H1 (cell line): Measurements from ENCODE around the gene NUDT3. TPM values are rescaled to one million over a fixed set of nuclear protein-coding genes. Genes with fewer than 3 reads are reported as not detected.

Experiments used
- CTCF ChIA-PET: fragments of 300-600 bp; sonication (Branson Sonifier 250); formaldehyde crosslinking; loops from one replicate; lab custom pipeline; 2021; ENCODE audit not compliant: partially characterized antibody; lab: Charles Lee
- POLR2A ChIA-PET: fragments of 300-600 bp; sonication (Branson Sonifier 250); formaldehyde crosslinking; loops from one replicate; lab custom pipeline; 2021; ENCODE audit warnings: inconsistent platforms; ENCODE audit not compliant: partially characterized antibody; lab: Charles Lee
- DNase-seq, 2 experiments: peaks; one replicate each; pipeline versions ENCODE4 v3.0.0 to v3.0.0-alpha.2; 2010 to 2022; ENCODE audit warnings: low spot score in 2 of 2, low read depth in 1 of 2, mixed read lengths in 1 of 2
- FAIRE-seq: peaks from 2 replicates; lab custom pipeline; 2011; peaks lifted over from hg19 to GRCh38; lab: Jason Lieb, UNC
- H2AFZ ChIP-seq: 2 replicates; pipeline ENCODE4 v1.8.1; 2012; ENCODE audit warnings: low read length, inconsistent platforms
- H2AK5ac ChIP-seq: 2 replicates; pipeline ENCODE4 v1.6.1; 2013; ENCODE audit warnings: low read depth, low read length
- H2BK120ac ChIP-seq: replicated peaks from 2 replicates; pipeline ENCODE3; 2013; ENCODE audit warnings: low read depth, low read length, inconsistent platforms
- H2BK12ac ChIP-seq: 2 replicates; pipeline ENCODE4 v1.6.1; 2013; ENCODE audit warnings: low read depth, low read length
- H2BK15ac ChIP-seq: 2 replicates; pipeline ENCODE4 v1.6.1; 2013; ENCODE audit warnings: low read length
- H2BK20ac ChIP-seq: 2 replicates; pipeline ENCODE4 v1.6.1; 2013; ENCODE audit warnings: low read length
- H2BK5ac ChIP-seq: 2 replicates; pipeline ENCODE4 v1.6.1; 2013; ENCODE audit warnings: low read depth, low read length
- H3K14ac ChIP-seq: 2 replicates; pipeline ENCODE4 v1.6.1; 2013; ENCODE audit warnings: inconsistent platforms; ENCODE audit not compliant: insufficient read length
- H3K18ac ChIP-seq: 2 replicates; pipeline ENCODE4 v1.6.1; 2013; ENCODE audit warnings: low read length; ENCODE audit errors: extremely low read depth
- H3K23ac ChIP-seq: 2 replicates; pipeline ENCODE4 v1.6.1; 2013; ENCODE audit warnings: inconsistent platforms; ENCODE audit not compliant: insufficient read length
- H3K23me2 ChIP-seq: 2 replicates; pipeline ENCODE4 v1.6.1; 2013; ENCODE audit warnings: low read depth, low read length
- H3K27ac ChIP-seq: 2 replicates; pipeline ENCODE4 v1.6.1; 2011; ENCODE audit warnings: low read depth, low read length, inconsistent platforms
- H3K27me3 ChIP-seq, 4 experiments: replicated peaks in 1 of 4; 1 replicate in 1 of 4; 2 replicates in 3 of 4; pipeline versions ENCODE4 v1.6.1 to v1.8.1; 2011 to 2013; ENCODE audit warnings: low read length in 3 of 4, mild to moderate bottlenecking in 3 of 4, inconsistent platforms in 2 of 4, mixed read lengths in 2 of 4, moderate library complexity in 1 of 4; ENCODE audit not compliant: control insufficient read depth in 3 of 4, insufficient read depth in 3 of 4; ENCODE audit errors: extremely low read depth in 1 of 4
- H3K36me3 ChIP-seq, 4 experiments: 2 replicates each; pipeline versions ENCODE4 v1.6.1 to v1.8.1; 2011 to 2013; ENCODE audit warnings: mild to moderate bottlenecking in 4 of 4, low read length in 3 of 4, moderate library complexity in 2 of 4, control low read depth in 1 of 4, inconsistent platforms in 1 of 4; ENCODE audit not compliant: insufficient read depth in 4 of 4, control insufficient read depth in 2 of 4
- H3K4ac ChIP-seq: replicated peaks from 2 replicates; pipeline ENCODE3; 2013; ENCODE audit warnings: low read length, low read depth, mixed read lengths, inconsistent platforms; ENCODE audit not compliant: insufficient read length
- H3K4me1 ChIP-seq, 4 experiments: replicated peaks in 1 of 4; 1 replicate in 1 of 4; 2 replicates in 3 of 4; pipeline versions ENCODE4 v1.6.1 to v1.8.1; 2011 to 2013; ENCODE audit warnings: low read length in 3 of 4, inconsistent platforms in 2 of 4, mixed read lengths in 1 of 4; ENCODE audit not compliant: insufficient read depth in 4 of 4, control insufficient read depth in 3 of 4
- H3K4me2 ChIP-seq, 2 experiments: 2 replicates each; pipeline versions ENCODE4 v1.6.1 to v1.8.1; 2011 to 2013; ENCODE audit warnings: low read depth in 2 of 2, low read length in 2 of 2, control low read depth in 1 of 2, inconsistent platforms in 1 of 2, mild to moderate bottlenecking in 1 of 2; ENCODE audit not compliant: insufficient read depth in 1 of 2
- H3K4me3 ChIP-seq, 4 experiments: fragments of 200-600, 300-600 bp in 1 of 4; sonication (generic), shearing (Covaris generic), sonication (Bioruptor Twin) in 1 of 4; 2 replicates each; pipeline versions ENCODE4 v1.5.1 to v1.8.1; 2011 to 2016; ENCODE audit warnings: low read length in 4 of 4, low read depth in 3 of 4, control low read depth in 2 of 4, inconsistent platforms in 2 of 4, mild to moderate bottlenecking in 2 of 4, mixed read lengths in 1 of 4, moderate library complexity in 1 of 4; ENCODE audit not compliant: insufficient read depth in 2 of 4; ENCODE audit errors: extremely low read depth in 1 of 4
- H3K56ac ChIP-seq: replicated peaks from 2 replicates; pipeline ENCODE3; 2013; ENCODE audit warnings: low read depth, mild to moderate bottlenecking, mixed read lengths, low read length, inconsistent platforms; ENCODE audit not compliant: insufficient read length
- H3K79me1 ChIP-seq: 2 replicates; pipeline ENCODE4 v1.6.1; 2013; ENCODE audit warnings: low read depth, low read length, control low read depth
- H3K79me2 ChIP-seq, 2 experiments: 2 replicates each; pipeline versions ENCODE4 v1.6.1 to v1.8.1; 2012 to 2013; ENCODE audit warnings: low read length in 2 of 2, mild to moderate bottlenecking in 2 of 2, inconsistent platforms in 1 of 2; ENCODE audit not compliant: insufficient read depth in 2 of 2, control insufficient read depth in 1 of 2
- H3K9ac ChIP-seq, 4 experiments: replicated peaks in 1 of 4; 1 replicate in 1 of 4; 2 replicates in 3 of 4; pipeline versions ENCODE4 v1.6.1 to v1.8.1; 2011 to 2013; ENCODE audit warnings: low read depth in 3 of 4, low read length in 3 of 4, control low read depth in 2 of 4, mild to moderate bottlenecking in 2 of 4, moderate library complexity in 2 of 4, inconsistent platforms in 1 of 4; ENCODE audit errors: extremely low read depth in 1 of 4
- H3K9me3 ChIP-seq, 2 experiments: 2 replicates each; pipeline versions ENCODE4 v1.6.1 to v1.8.1; 2012 to 2013; ENCODE audit warnings: mild to moderate bottlenecking in 2 of 2, moderate library complexity in 2 of 2, control low read depth in 1 of 2, inconsistent platforms in 1 of 2, low read depth in 1 of 2, low read length in 1 of 2, mixed read lengths in 1 of 2; ENCODE audit not compliant: insufficient read depth in 2 of 2
- H4K20me1 ChIP-seq, 2 experiments: replicated peaks in 1 of 2; 2 replicates each; pipeline versions ENCODE3 to v1.8.1; 2011 to 2013; ENCODE audit warnings: inconsistent platforms in 2 of 2, low read length in 2 of 2, mild to moderate bottlenecking in 1 of 2; ENCODE audit not compliant: insufficient read depth in 2 of 2, control insufficient read depth in 1 of 2
- H4K5ac ChIP-seq: 2 replicates; pipeline ENCODE4 v1.6.1; 2013; ENCODE audit warnings: low read length, low read depth, mixed read lengths, inconsistent platforms; ENCODE audit not compliant: insufficient read length
- H4K8ac ChIP-seq: 2 replicates; pipeline ENCODE4 v1.8.0; 2013; ENCODE audit warnings: mild to moderate bottlenecking, moderate library complexity, low read length, inconsistent platforms; ENCODE audit not compliant: insufficient read depth; ENCODE audit errors: extremely low read depth
- H4K91ac ChIP-seq: replicated peaks from 2 replicates; pipeline ENCODE3; 2013; ENCODE audit warnings: low read length, mixed read lengths, inconsistent platforms; ENCODE audit not compliant: insufficient read length
- ASH2L ChIP-seq: fragments of 200-600, 300-600 bp; sonication (generic); IDR thresholded peaks from one replicate; pipeline ENCODE4 v1.7.1; 2017; ENCODE audit warnings: low read length
- CBX8 ChIP-seq: fragments of 300-800, 300-1000 bp; sonication (generic); IDR thresholded peaks from 2 replicates; pipeline ENCODE4 v1.7.1; 2016; ENCODE audit warnings: low read depth, low read length, borderline replicate concordance
- EGR1 ChIP-seq: IDR thresholded peaks from 2 replicates; pipeline ENCODE4 v1.6.1; 2011; ENCODE audit warnings: low read depth, low read length, borderline replicate concordance
- FOSL1 ChIP-seq: IDR thresholded peaks from 2 replicates; pipeline ENCODE4 v1.6.1; 2011; ENCODE audit warnings: mild to moderate bottlenecking, low read depth, low read length, moderate library complexity; ENCODE audit not compliant: insufficient read depth
- SP2 ChIP-seq: IDR thresholded peaks from 2 replicates; pipeline ENCODE4 v1.6.1; 2012; ENCODE audit warnings: mild to moderate bottlenecking, low read length, inconsistent platforms
- SUZ12 ChIP-seq: fragments of 200-600 bp; sonication (generic); IDR thresholded peaks from 2 replicates; pipeline ENCODE4 v1.6.1; 2012; ENCODE audit warnings: mild to moderate bottlenecking, inconsistent platforms, low read length, moderate library complexity, mixed read lengths
- WGBS, 2 experiments: shearing (Covaris generic) in 1 of 2; methylation state at CpG; one replicate each; pipeline versions ENCODE4 v1.1.6 to v1.1.7; 2013 to 2015; ENCODE audit warnings: low lambda C conversion rate in 2 of 2, mixed read lengths in 2 of 2, inconsistent platforms in 1 of 2, low coverage in 1 of 2, missing lambda C conversion rate in 1 of 2; ENCODE audit not compliant: insufficient replicate concordance in 2 of 2, insufficient coverage in 1 of 2, insufficient read length in 1 of 2; ENCODE audit errors: extremely low coverage in 1 of 2, missing lambda C conversion rate in 1 of 2; 5-methylcytosine and 5-hydroxymethylcytosine counted together
- polyA plus RNA-seq, 7 experiments: library from polyadenylated mRNA; depleted of rRNA in 3 of 7; stranded (reverse) in 5 of 7; unstranded in 2 of 7; fragments of >200 nt in 5 of 7; fragments of 200-250 nt in 2 of 7; gene quantifications; 1 replicate in 5 of 7; 2 replicates in 1 of 7; 4 replicates in 1 of 7; pipeline versions ENCODE4 v1.2.1 to v1.2.3, GENCODE V29; 2011 to 2013; ENCODE audit warnings: missing spikeins in 2 of 7, mixed read lengths in 2 of 7
- total RNA-seq: library from RNA; stranded (reverse); fragmentation: NEBNext Ultra II Directional; extraction: Animal tissue kit (Norgen Biotek cat#: 25700); gene quantifications from 2 replicates; pipeline ENCODE4 v1.2.1, GENCODE V29; 2021
- TF ChIP-seq, protein P1 (sequence below), 3 experiments: IDR thresholded peaks; 1 replicate in 2 of 3; 2 replicates in 1 of 3; pipeline versions ENCODE4 v1.5.1 to v1.6.1; 2011; ENCODE audit warnings: low read length in 3 of 3, mild to moderate bottlenecking in 3 of 3, inconsistent platforms in 2 of 3, low read depth in 1 of 3, moderate library complexity in 1 of 3; ENCODE audit not compliant: insufficient read depth in 1 of 3; ENCODE audit errors: control extremely low read depth in 1 of 3

NUDT3 gene
- total and polyA plus RNA-seq, 2 of the 8 experiments (the other 6 are each of a cell fraction or from before 2014, with no cell fraction given): 14.1 to 36.9 TPM

DNA sequence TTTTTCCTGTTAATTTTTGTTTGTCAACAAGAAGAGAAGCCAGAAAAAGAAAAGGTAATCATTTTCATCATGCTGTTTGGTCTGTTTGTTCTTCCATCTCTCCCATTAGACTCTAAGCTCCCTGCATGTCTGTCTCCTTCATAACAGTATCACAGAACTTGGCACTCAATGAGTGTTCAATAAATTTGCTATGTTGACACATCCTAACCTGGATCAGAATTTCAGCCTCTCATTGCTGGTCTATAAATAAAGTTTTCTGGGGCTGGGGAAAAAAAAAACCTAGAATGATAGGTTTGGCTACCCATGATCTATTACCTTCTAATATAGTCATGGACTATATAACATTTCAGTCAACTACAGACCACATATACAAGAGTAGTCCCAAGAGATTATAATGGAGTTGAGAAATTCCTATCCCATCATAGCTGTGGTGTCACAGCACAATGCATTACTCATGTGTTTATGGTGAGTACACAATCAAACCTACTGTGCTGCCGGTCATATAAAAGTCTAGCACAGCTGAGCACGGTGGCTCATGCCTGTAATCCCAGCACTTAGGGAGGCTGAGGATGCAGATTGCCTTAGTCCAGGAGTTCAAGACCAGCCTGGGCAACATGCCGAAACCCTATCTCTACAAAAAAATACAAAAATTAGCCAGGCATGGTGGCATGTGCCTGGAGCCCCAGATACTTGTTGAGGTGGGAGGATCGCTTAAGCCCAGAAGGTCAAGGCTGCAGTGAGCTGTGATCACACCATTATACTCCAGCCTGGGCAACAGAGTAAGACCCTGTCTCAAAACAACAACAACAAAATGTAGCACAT is 5.9 kb downstream of the NUDT3 start:
- Histone ChIP-seq H4K5ac (no peak overlapping the region), H3K36me3 (no peaks in the 10 kb centered on the region), H3K14ac (no peak overlapping the region), H3K79me2 (peaks cover 12 to 97% of the 10 kb centered on the region in 2 experiments), H3K23me2 (peaks cover 3% of the 10 kb centered on the region; the same call in 1 of the 2 replicates), H2BK5ac (no peak overlapping the region), H3K4me3 (no peak overlapping the region), H3K18ac (no peak overlapping the region), H2AFZ (no peak overlapping the region), H3K79me1 (peaks cover 3% of the 10 kb centered on the region; the same call in 1 of the 2 replicates), H4K8ac (no peak overlapping the region), H2BK20ac (no peak overlapping the region), H4K91ac (no peak overlapping the region), H2BK12ac (no peak overlapping the region), H4K20me1 (peaks cover 0 to 7% of the 10 kb centered on the region in 2 experiments), H2BK120ac (no peak overlapping the region), H3K4me2 (no peak overlapping the region), H3K4ac (no peak overlapping the region), H2AK5ac (no peak overlapping the region), H3K4me1 (peaks cover 0 to 18% (median 8%) of the 10 kb centered on the region in 4 experiments; a peak in 4 of 7 replicates), H3K56ac (no peak overlapping the region), H3K27me3 (no peaks in the 10 kb centered on the region), H3K9ac (no peak overlapping the region), H3K23ac (no peak overlapping the region), H3K9me3 (no peaks in the 10 kb centered on the region), H3K27ac (no peak overlapping the region), H2BK15ac (no peak overlapping the region)
- CTCF ChIA-PET: interaction anchor here (0.6 to 1.1 kb wide), 6 partner anchors 24 to 136 kb away, joined by 3 to 4 read pairs (median 3); partner anchors contain the start of gene RPS10
- no peak for DNase-seq
- POLR2A ChIA-PET: interaction anchor here (0.9 to 1.8 kb wide), 5 partner anchors 20 to 145 kb away, joined by 3 to 4 read pairs (median 3); partner anchors contain the start of gene RPS10
- FAIRE-seq: no peak
- 91% methylated on average over 4 of the region's 4 CpGs; no CpG with 5 or more reads in 1 of the 2 experiments for WGBS, 2 experiments
- TF ChIP-seq SP2: no peak
- TF ChIP-seq ASH2L: no peak
- TF ChIP-seq SUZ12: no peak
- TF ChIP-seq CBX8: no peak
- TF ChIP-seq, protein P1, sequence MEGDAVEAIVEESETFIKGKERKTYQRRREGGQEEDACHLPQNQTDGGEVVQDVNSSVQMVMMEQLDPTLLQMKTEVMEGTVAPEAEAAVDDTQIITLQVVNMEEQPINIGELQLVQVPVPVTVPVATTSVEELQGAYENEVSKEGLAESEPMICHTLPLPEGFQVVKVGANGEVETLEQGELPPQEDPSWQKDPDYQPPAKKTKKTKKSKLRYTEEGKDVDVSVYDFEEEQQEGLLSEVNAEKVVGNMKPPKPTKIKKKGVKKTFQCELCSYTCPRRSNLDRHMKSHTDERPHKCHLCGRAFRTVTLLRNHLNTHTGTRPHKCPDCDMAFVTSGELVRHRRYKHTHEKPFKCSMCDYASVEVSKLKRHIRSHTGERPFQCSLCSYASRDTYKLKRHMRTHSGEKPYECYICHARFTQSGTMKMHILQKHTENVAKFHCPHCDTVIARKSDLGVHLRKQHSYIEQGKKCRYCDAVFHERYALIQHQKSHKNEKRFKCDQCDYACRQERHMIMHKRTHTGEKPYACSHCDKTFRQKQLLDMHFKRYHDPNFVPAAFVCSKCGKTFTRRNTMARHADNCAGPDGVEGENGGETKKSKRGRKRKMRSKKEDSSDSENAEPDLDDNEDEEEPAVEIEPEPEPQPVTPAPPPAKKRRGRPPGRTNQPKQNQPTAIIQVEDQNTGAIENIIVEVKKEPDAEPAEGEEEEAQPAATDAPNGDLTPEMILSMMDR (IDR thresholded peaks at IDR 0.05; ENCODE audit: control extremely low read depth in 1 of 3, insufficient read depth in 1 of 3, low read depth in 1 of 3, low read length in 3 of 3): no peak
- no peak for TF ChIP-seq FOSL1
- TF ChIP-seq EGR1: no peak
